PFSK-1 (cell line): Measurements from ENCODE around the gene MAPK8.

Source experiments
- POLR2AphosphoS5 ChIP-seq: IDR thresholded peaks from 2 replicates; pipeline ENCODE4 v1.6.1; 2012; ENCODE audit warnings: low read depth, mild to moderate bottlenecking, control low read depth, low read length, moderate library complexity
- TAF1 ChIP-seq: IDR thresholded peaks from 2 replicates; pipeline ENCODE4 v1.6.1; 2012; ENCODE audit warnings: low read length, control low read depth, borderline replicate concordance; ENCODE audit not compliant: insufficient read depth

- TF ChIP-seq POLR2AphosphoS5 (no peak), TAF1 (no peak)
These were observed 51.7 kb downstream of the MAPK8 start for GRCh38 chr10:48358162-48358561.
